Measurements from ENCODE around the gene SBNO2. TPM values are rescaled to one million over a fixed set of nuclear protein-coding genes. Genes with fewer than 3 reads are reported as not detected.

Gene SBNO2
- total RNA-seq, 2 experiments from 2014 or later = 26.6 to 43.3 TPM

GRCh38 chr19:1151917-1152587, 22.0 kb downstream of the SBNO2 start:
- Histone ChIP-seq H4K20me1 (ENCODE audit: insufficient read depth, low read length) (no peaks in the 10 kb centered on the region), H3K4me3 (ENCODE audit: low read depth, low read length, poor library complexity, severe bottlenecking) (no peak overlapping the region)

GRCh38 chr19:1151037-1151724, 22.9 kb downstream of the SBNO2 start:
- TF ChIP-seq EZH2phosphoT487 (IDR thresholded peaks at IDR 0.05; ENCODE audit: borderline replicate concordance, low read depth, low read length) = no peak
- TF ChIP-seq CTCF (conservative IDR thresholded peaks at IDR 0.05; ENCODE audit: low read length) = no peak
- H3K27ac ChIP-seq (ENCODE audit: low read depth, low read length, poor library complexity, severe bottlenecking) = no peak overlapping the region
- no peak overlapping the region for H3K4me2 ChIP-seq (ENCODE audit: low read length)
- peaks cover 16% of the 10 kb centered on the region for H3K36me3 ChIP-seq (ENCODE audit: insufficient read depth, low read length)
- no peak overlapping the region for H2AFZ ChIP-seq (ENCODE audit: low read length)
- CTCF ChIA-PET (ENCODE audit: unreplicated experiment) = no interaction called here
- no peaks in the 10 kb centered on the region for H4K20me1 ChIP-seq (ENCODE audit: insufficient read depth, low read length)
- BruUV-seq (replicated peaks) = no TSS peak
- DNase-seq (ENCODE audit: low spot score) = no peak
- POLR2A ChIA-PET = no interaction called here
- no peaks in the 10 kb centered on the region for H3K79me2 ChIP-seq (ENCODE audit: insufficient read depth, low read depth, low read length)
- H3K4me1 ChIP-seq (ENCODE audit: insufficient read depth, low read length, poor library complexity, severe bottlenecking) = no peaks in the 10 kb centered on the region
- H3K9me2 ChIP-seq (ENCODE audit: insufficient read depth, low read length) = no peaks in the 10 kb centered on the region
- H3K4me3 ChIP-seq (ENCODE audit: low read depth, low read length, poor library complexity, severe bottlenecking) = no peak overlapping the region
- intact Hi-C loops (cut with micrococcal nuclease; ENCODE audit: unreplicated experiment) = no loop called here
- H3K9me3 ChIP-seq (ENCODE audit: low read length) = no peaks in the 10 kb centered on the region

More at GRCh38 chr19:1151917-1152587, 22.0 kb downstream of the SBNO2 start:
- H3K27ac ChIP-seq (ENCODE audit: low read depth, low read length, poor library complexity, severe bottlenecking) = no peak overlapping the region
- CTCF ChIA-PET (ENCODE audit: unreplicated experiment) = no interaction called here
- H3K4me1 ChIP-seq (ENCODE audit: insufficient read depth, low read length, poor library complexity, severe bottlenecking) = no peaks in the 10 kb centered on the region
- H2AFZ ChIP-seq (ENCODE audit: low read length) = no peak overlapping the region
- H3K9me2 ChIP-seq (ENCODE audit: insufficient read depth, low read length) = no peaks in the 10 kb centered on the region
- H3K36me3 ChIP-seq (ENCODE audit: insufficient read depth, low read length) = peaks cover 16% of the 10 kb centered on the region
- intact Hi-C loops (cut with micrococcal nuclease; ENCODE audit: unreplicated experiment) = no loop called here
- no peaks in the 10 kb centered on the region for H3K9me3 ChIP-seq (ENCODE audit: low read length)
- no peak for TF ChIP-seq CTCF (conservative IDR thresholded peaks at IDR 0.05; ENCODE audit: low read length)
- TF ChIP-seq EZH2phosphoT487 (IDR thresholded peaks at IDR 0.05; ENCODE audit: borderline replicate concordance, low read depth, low read length) = no peak
- H3K79me2 ChIP-seq (ENCODE audit: insufficient read depth, low read depth, low read length) = no peaks in the 10 kb centered on the region
- no peak for DNase-seq (ENCODE audit: low spot score)
- H3K4me2 ChIP-seq (ENCODE audit: low read length) = no peak overlapping the region
- BruUV-seq (replicated peaks) = no TSS peak
- POLR2A ChIA-PET = no interaction called here
